H9 (cell line): Measurements from ENCODE around the gene ERC2. TPM values are rescaled to one million over a fixed set of nuclear protein-coding genes. Genes with fewer than 3 reads are reported as not detected.
A peak's percentile ranks its signal among the peaks of the same experiment; 100 is the strongest.

Source experiments
- DNase-seq: peaks from one replicate; pipeline ENCODE4 v3.0.0-alpha.2; 2017
- H2AFZ ChIP-seq: one replicate; pipeline ENCODE4 v1.6.1; 2013; ENCODE audit warnings: mild to moderate bottlenecking, low read length, control low read depth, moderate library complexity
- H2AK5ac ChIP-seq: 2 replicates; pipeline ENCODE4 v1.6.1; 2013; ENCODE audit warnings: low read length, control low read depth, mixed read lengths; ENCODE audit not compliant: insufficient read length
- H2BK120ac ChIP-seq: one replicate; pipeline ENCODE4 v1.6.1; 2013; ENCODE audit warnings: low read depth, mild to moderate bottlenecking, low read length, control low read depth, inconsistent platforms; ENCODE audit not compliant: poor library complexity, severe bottlenecking
- H2BK12ac ChIP-seq: 2 replicates; pipeline ENCODE4 v1.6.1; 2013; ENCODE audit warnings: low read length, control low read depth, mixed read lengths, low read depth; ENCODE audit not compliant: insufficient read length
- H2BK15ac ChIP-seq: 2 replicates; pipeline ENCODE4 v1.6.1; 2013; ENCODE audit warnings: low read depth, low read length, control low read depth
- H2BK20ac ChIP-seq: one replicate; pipeline ENCODE4 v1.6.1; 2013; ENCODE audit warnings: low read depth, mild to moderate bottlenecking, low read length, control low read depth, inconsistent platforms; ENCODE audit not compliant: poor library complexity, severe bottlenecking
- H2BK5ac ChIP-seq: 2 replicates; pipeline ENCODE4 v1.6.1; 2013; ENCODE audit warnings: low read length, control low read depth, mixed read lengths; ENCODE audit not compliant: insufficient read length
- H3K14ac ChIP-seq: 2 replicates; pipeline ENCODE4 v1.6.1; 2013; ENCODE audit warnings: low read length, control low read depth; ENCODE audit not compliant: insufficient read depth
- H3K18ac ChIP-seq: 2 replicates; pipeline ENCODE4 v1.6.1; 2013; ENCODE audit warnings: low read depth, mild to moderate bottlenecking, mixed read lengths, low read length, control low read depth; ENCODE audit not compliant: insufficient read length
- H3K23ac ChIP-seq: 2 replicates; pipeline ENCODE4 v1.6.1; 2013; ENCODE audit warnings: low read length, control low read depth, mixed read lengths, low read depth; ENCODE audit not compliant: insufficient read length
- H3K23me2 ChIP-seq: 2 replicates; pipeline ENCODE4 v1.6.1; 2013; ENCODE audit warnings: low read depth, mild to moderate bottlenecking, mixed read lengths, low read length, control low read depth; ENCODE audit not compliant: insufficient read length, poor library complexity, severe bottlenecking
- H3K27ac ChIP-seq: 2 replicates; pipeline ENCODE4 v1.5.1; 2013; ENCODE audit warnings: low read length, control low read depth, mixed read lengths, low read depth; ENCODE audit not compliant: insufficient read length
- H3K27me3 ChIP-seq: 2 replicates; pipeline ENCODE4 v1.6.1; 2013; ENCODE audit warnings: low read length, control low read depth, inconsistent platforms; ENCODE audit not compliant: insufficient read depth
- H3K4ac ChIP-seq: 2 replicates; pipeline ENCODE4 v1.6.1; 2013; ENCODE audit warnings: low read depth, mild to moderate bottlenecking, control low read depth, inconsistent platforms, low read length, moderate library complexity
- H3K4me1 ChIP-seq: 2 replicates; pipeline ENCODE4 v1.6.1; 2013; ENCODE audit warnings: low read length, control low read depth, inconsistent platforms; ENCODE audit not compliant: insufficient read depth
- H3K4me2 ChIP-seq: 2 replicates; pipeline ENCODE4 v1.6.1; 2013; ENCODE audit warnings: low read length, control low read depth, mixed read lengths; ENCODE audit not compliant: insufficient read length, insufficient read depth
- H3K56ac ChIP-seq: 2 replicates; pipeline ENCODE4 v1.6.1; 2013; ENCODE audit warnings: low read depth, mild to moderate bottlenecking, mixed read lengths, low read length, control low read depth; ENCODE audit not compliant: insufficient read length
- H3K79me1 ChIP-seq: 2 replicates; pipeline ENCODE4 v1.6.1; 2013; ENCODE audit warnings: low read depth, mild to moderate bottlenecking, moderate library complexity, low read length, control low read depth, inconsistent platforms; ENCODE audit not compliant: insufficient read depth, poor library complexity, severe bottlenecking
- H3K79me2 ChIP-seq: 2 replicates; pipeline ENCODE4 v1.6.1; 2013; ENCODE audit warnings: low read length, control low read depth, inconsistent platforms; ENCODE audit not compliant: insufficient read depth
- H3K9ac ChIP-seq: 2 replicates; pipeline ENCODE4 v1.6.1; 2013; ENCODE audit warnings: low read length, control low read depth, mixed read lengths; ENCODE audit not compliant: insufficient read length; ENCODE audit errors: extremely low read depth
- H3K9me3 ChIP-seq: one replicate; pipeline ENCODE4 v1.6.1; 2013; ENCODE audit warnings: low read depth, low read length, inconsistent platforms; ENCODE audit not compliant: control insufficient read depth
- H3T11ph ChIP-seq: one replicate; pipeline ENCODE4 v1.6.1; 2013; ENCODE audit warnings: mild to moderate bottlenecking, low read length, control low read depth, inconsistent platforms
- H4K20me1 ChIP-seq: one replicate; pipeline ENCODE4 v1.6.1; 2013; ENCODE audit not compliant: control insufficient read depth, insufficient read length, insufficient read depth
- H4K5ac ChIP-seq: 2 replicates; pipeline ENCODE4 v1.6.1; 2013; ENCODE audit warnings: low read depth, mild to moderate bottlenecking, mixed read lengths, low read length, control low read depth; ENCODE audit not compliant: insufficient read length
- H4K8ac ChIP-seq: replicated peaks from 2 replicates; pipeline ENCODE4 v1.6.1; 2013; ENCODE audit warnings: low read length, control low read depth, mixed read lengths, low read depth; ENCODE audit not compliant: insufficient read length
- H4K91ac ChIP-seq: 2 replicates; pipeline ENCODE4 v1.6.1; 2013; ENCODE audit warnings: low read depth, mild to moderate bottlenecking, moderate library complexity, mixed read lengths, low read length, control low read depth; ENCODE audit not compliant: insufficient read length
- H3K27ac Mint-ChIP-seq, 3 experiments: 2 replicates in 2 of 3; 3 replicates in 1 of 3; pipeline ENCODE4 v1.8.0; 2020 to 2021; ENCODE audit warnings: mixed read lengths in 3 of 3, mild to moderate bottlenecking in 1 of 3, moderate library complexity in 1 of 3
- H3K27me3 Mint-ChIP-seq: 2 replicates; pipeline ENCODE4 v1.8.0; 2021; ENCODE audit warnings: low read depth, mild to moderate bottlenecking, moderate library complexity, mixed read lengths
- H3K36me3 Mint-ChIP-seq, 3 experiments: 2 replicates in 2 of 3; 3 replicates in 1 of 3; pipeline ENCODE4 v1.8.0; 2020 to 2021; ENCODE audit warnings: low read depth in 3 of 3, mixed read lengths in 3 of 3; ENCODE audit not compliant: insufficient read depth in 1 of 3
- H3K4me1 Mint-ChIP-seq, 2 experiments: 2 replicates each; pipeline ENCODE4 v1.8.0; 2020; ENCODE audit warnings: mixed read lengths in 2 of 2
- H3K4me3 Mint-ChIP-seq, 2 experiments: 2 replicates in 1 of 2; 3 replicates in 1 of 2; pipeline ENCODE4 v1.8.0; 2020 to 2021; ENCODE audit warnings: mild to moderate bottlenecking in 2 of 2, mixed read lengths in 2 of 2, moderate library complexity in 1 of 2
- H3K9me3 Mint-ChIP-seq, 2 experiments: 2 replicates in 1 of 2; 3 replicates in 1 of 2; pipeline ENCODE4 v1.8.0; 2020; ENCODE audit warnings: mild to moderate bottlenecking in 2 of 2, mixed read lengths in 2 of 2, moderate library complexity in 1 of 2
- total RNA-seq: library from RNA; stranded (reverse); gene quantifications from 2 replicates; pipeline ENCODE4 v1.2.1, GENCODE V29; 2021
- TF ChIP-seq, protein P1 (sequence below): fragments of 200-600 bp; sonication (generic); conservative IDR thresholded peaks from 3 replicates; pipeline ENCODE4 v1.8.0; 2021; ENCODE audit warnings: antibody characterized with exemption, mild to moderate bottlenecking

The ERC2 gene
- total RNA-seq, 1 experiment from 2014 or later = 15.4 TPM

DNA sequence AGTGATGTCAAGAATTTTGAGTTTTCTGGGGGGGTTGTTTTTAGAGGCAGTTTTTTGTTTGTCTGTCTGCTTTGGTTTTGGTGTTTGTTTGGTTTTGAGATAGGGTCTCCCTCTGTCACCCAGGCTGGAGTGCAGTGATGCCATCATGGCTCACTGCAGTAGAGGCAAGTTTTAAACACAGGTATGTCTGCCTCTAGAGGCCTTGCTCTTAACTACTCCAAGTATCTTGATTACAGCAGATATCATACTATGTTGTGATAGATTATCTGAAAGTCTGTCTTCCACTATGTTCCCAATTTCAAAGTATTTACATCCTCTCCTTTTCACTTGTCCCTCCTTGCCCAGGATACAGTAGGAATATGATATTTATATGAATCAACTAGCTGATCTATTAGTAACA is 57.7 kb downstream of the ERC2 start:
- Histone ChIP-seq H3K4ac (no peak overlapping the region), H3K9me3 (no peaks in the 10 kb centered on the region), H2BK20ac (no peak overlapping the region), H3K79me2 (no peaks in the 10 kb centered on the region), H3K23me2 (no peaks in the 10 kb centered on the region), H3K79me1 (no peaks in the 10 kb centered on the region), H4K20me1 (no peaks in the 10 kb centered on the region), H3K23ac (no peak overlapping the region), H2AK5ac (no peak overlapping the region), H4K91ac (no peak overlapping the region), H3K4me1 (peaks cover 5% of the 10 kb centered on the region; the same call in 1 of the 2 replicates), H3K27me3 (no peaks in the 10 kb centered on the region), H2BK12ac (no peak overlapping the region), H2BK15ac (no peak overlapping the region), H3K9ac (no peak overlapping the region), H2BK5ac (no peak overlapping the region), H2AFZ (no peak overlapping the region), H4K5ac (no peak overlapping the region), H3K56ac (no peak overlapping the region), H3K4me2 (no peak overlapping the region), H3K14ac (no peak overlapping the region), H4K8ac (no peak overlapping the region), H3K18ac (no peak overlapping the region), H3K27ac (no peak overlapping the region), H2BK120ac (no peak overlapping the region), H3T11ph (no peak overlapping the region)
- H3K4me3 Mint-ChIP-seq = no peak overlapping the region
- no peaks in the 10 kb centered on the region for H3K27me3 Mint-ChIP-seq
- TF ChIP-seq, protein P1, sequence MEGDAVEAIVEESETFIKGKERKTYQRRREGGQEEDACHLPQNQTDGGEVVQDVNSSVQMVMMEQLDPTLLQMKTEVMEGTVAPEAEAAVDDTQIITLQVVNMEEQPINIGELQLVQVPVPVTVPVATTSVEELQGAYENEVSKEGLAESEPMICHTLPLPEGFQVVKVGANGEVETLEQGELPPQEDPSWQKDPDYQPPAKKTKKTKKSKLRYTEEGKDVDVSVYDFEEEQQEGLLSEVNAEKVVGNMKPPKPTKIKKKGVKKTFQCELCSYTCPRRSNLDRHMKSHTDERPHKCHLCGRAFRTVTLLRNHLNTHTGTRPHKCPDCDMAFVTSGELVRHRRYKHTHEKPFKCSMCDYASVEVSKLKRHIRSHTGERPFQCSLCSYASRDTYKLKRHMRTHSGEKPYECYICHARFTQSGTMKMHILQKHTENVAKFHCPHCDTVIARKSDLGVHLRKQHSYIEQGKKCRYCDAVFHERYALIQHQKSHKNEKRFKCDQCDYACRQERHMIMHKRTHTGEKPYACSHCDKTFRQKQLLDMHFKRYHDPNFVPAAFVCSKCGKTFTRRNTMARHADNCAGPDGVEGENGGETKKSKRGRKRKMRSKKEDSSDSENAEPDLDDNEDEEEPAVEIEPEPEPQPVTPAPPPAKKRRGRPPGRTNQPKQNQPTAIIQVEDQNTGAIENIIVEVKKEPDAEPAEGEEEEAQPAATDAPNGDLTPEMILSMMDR = peak; percentile 38; the same call in 2 of the 3 replicates
- peaks cover 3 to 7% (median 5%) of the 10 kb centered on the region in 3 experiments; a peak in 4 of 7 replicates for H3K36me3 Mint-ChIP-seq
- H3K27ac Mint-ChIP-seq = no peak overlapping the region
- peaks cover 0 to 3% of the 10 kb centered on the region in 2 experiments; a peak in 1 of 5 replicates for H3K9me3 Mint-ChIP-seq
- H3K4me1 Mint-ChIP-seq = peaks cover 7 to 14% of the 10 kb centered on the region in 2 experiments
- DNase-seq = no peak
